HG03135 (cell line): ENCODE results near the gene ENOX1.

Source experiments
- ATAC-seq: cut with Tn5 transposase; IDR thresholded peaks from one replicate; pipeline ENCODE4 v1.9.1; 2021; ENCODE audit warnings: mild to moderate bottlenecking, moderate library complexity; ENCODE audit not compliant: unreplicated experiment

Gene ENOX1

GRCh38 chr13:43492745-43493144, 294.0 kb downstream of the ENOX1 start:
- ATAC-seq: no peak

GRCh38 chr13:43492311-43492710, 294.5 kb downstream of the ENOX1 start:
- ATAC-seq: no peak

- ATAC-seq: no peak
Observed at GRCh38 chr13:43489233-43489632, 297.5 kb downstream of the ENOX1 start.

- no peak for ATAC-seq
Observed at GRCh38 chr13:43487885-43488284, 298.9 kb downstream of the ENOX1 start.

- no peak for ATAC-seq
Observed at GRCh38 chr13:43487461-43487860, 299.3 kb downstream of the ENOX1 start.

GRCh38 chr13:43484432-43485225, 302.1 kb downstream of the ENOX1 start:
- ATAC-seq: no peak

GRCh38 chr13:43483930-43484329, 302.8 kb downstream of the ENOX1 start:
- ATAC-seq: no peak

GRCh38 chr13:43482641-43483040, 304.1 kb downstream of the ENOX1 start:
- no peak for ATAC-seq

GRCh38 chr13:43482026-43482425, 304.7 kb downstream of the ENOX1 start:
- ATAC-seq: no peak

GRCh38 chr13:43478902-43479301, 307.9 kb downstream of the ENOX1 start:
- no peak for ATAC-seq

GRCh38 chr13:43478211-43478610, 308.6 kb downstream of the ENOX1 start:
- ATAC-seq: no peak

GRCh38 chr13:43475140-43475539, 311.6 kb downstream of the ENOX1 start:
- ATAC-seq: no peak

- ATAC-seq: no peak
Observed at GRCh38 chr13:43473437-43473836, 313.3 kb downstream of the ENOX1 start.

- ATAC-seq: no peak
Observed at GRCh38 chr13:43472980-43473379, 313.8 kb downstream of the ENOX1 start.

- ATAC-seq: no peak
Observed at GRCh38 chr13:43472339-43472738, 314.4 kb downstream of the ENOX1 start.

GRCh38 chr13:43470610-43471009, 316.2 kb downstream of the ENOX1 start:
- no peak for ATAC-seq

GRCh38 chr13:43469791-43470190, 317.0 kb downstream of the ENOX1 start:
- no peak for ATAC-seq

GRCh38 chr13:43464578-43465264, 322.1 kb downstream of the ENOX1 start:
- no peak for ATAC-seq

- no peak for ATAC-seq
Observed at GRCh38 chr13:43448605-43449336, 338.0 kb downstream of the ENOX1 start.

GRCh38 chr13:43446126-43446525, 340.6 kb downstream of the ENOX1 start:
- ATAC-seq: no peak

GRCh38 chr13:43445668-43446067, 341.1 kb downstream of the ENOX1 start:
- no peak for ATAC-seq

GRCh38 chr13:43444081-43444480, 342.7 kb downstream of the ENOX1 start:
- ATAC-seq: no peak
